Activated T-cell treated with anti-CD3 and anti-CD28 coated beads for 48 hours (primary cell): Measurements from ENCODE around the gene RTL3.

Experiments used
- DNase-seq: peaks from one replicate; pipeline ENCODE4 v3.0.0-alpha.2; 2020; ENCODE audit warnings: low read depth

RTL3 gene

GRCh38 chrX:78619834-78620233 is 39.3 kb downstream of the RTL3 start:
- DNase-seq: no peak

GRCh38 chrX:78618987-78619386 is 40.1 kb downstream of the RTL3 start:
- DNase-seq: no peak

GRCh38 chrX:78614264-78614663 is 44.9 kb downstream of the RTL3 start:
- no peak for DNase-seq
